Fibroblast of the aortic adventitia (primary cell): Measurements from ENCODE around the gene DVL2. TPM values are rescaled to one million over a fixed set of nuclear protein-coding genes. Genes with fewer than 3 reads are reported as not detected.

ENCODE experiments used
- DNase-seq: peaks from one replicate; pipeline ENCODE4 v3.0.0-alpha.2; 2010; ENCODE audit warnings: low read depth
- H3K4me3 ChIP-seq: 2 replicates; pipeline ENCODE4 v1.5.1; 2011; ENCODE audit warnings: low read depth, mild to moderate bottlenecking, control low read depth, low read length, moderate library complexity
- CTCF ChIP-seq: IDR thresholded peaks from 2 replicates; pipeline ENCODE4 v1.5.1; 2011; ENCODE audit warnings: mild to moderate bottlenecking, low read length, control low read depth, inconsistent platforms; ENCODE audit not compliant: insufficient read depth
- total RNA-seq: library from RNA; depleted of rRNA; stranded (reverse); fragments of >200 nt; gene quantifications from 2 replicates; pipeline ENCODE4 v1.2.3, GENCODE V29; 2012; ENCODE audit warnings: low replicate concordance

DVL2 gene
- total RNA-seq, 1 donor = 67.7 TPM

DNA sequence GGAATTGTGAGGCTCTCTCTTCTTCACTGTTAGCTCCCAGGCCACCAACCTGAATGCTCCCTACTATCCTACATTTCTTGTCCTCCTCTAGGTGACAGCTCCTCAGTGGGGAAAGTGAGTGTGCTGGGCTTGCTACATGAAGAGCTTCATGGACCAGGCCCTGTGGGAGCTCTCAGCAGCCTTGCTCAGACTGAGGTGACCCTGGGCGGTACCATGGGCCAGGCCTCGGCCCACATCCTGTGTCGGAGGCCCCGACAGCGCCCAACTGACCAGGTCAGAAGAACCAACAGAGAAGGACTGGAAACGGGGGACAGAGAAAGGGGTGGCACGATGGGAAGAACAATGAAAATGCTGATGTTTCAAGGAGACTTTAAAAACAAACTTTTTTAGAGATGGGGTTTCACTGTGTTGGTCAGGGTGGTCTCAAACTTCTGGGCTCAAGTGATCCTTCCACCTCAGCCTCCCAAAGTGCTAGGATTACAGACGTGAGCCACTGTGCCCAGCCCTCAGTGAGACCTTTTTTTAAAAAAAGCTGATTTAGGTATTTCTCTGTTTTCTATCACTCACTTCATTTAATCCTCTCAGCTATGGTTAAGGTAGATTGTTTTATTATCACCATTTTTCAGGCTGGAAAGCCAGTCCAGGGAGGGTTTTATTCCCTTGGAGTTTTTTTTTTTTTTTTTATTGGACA lies 22.6 kb upstream of the DVL2 start:
- no peak overlapping the region for H3K4me3 ChIP-seq
- no peak for DNase-seq
- no peak for TF ChIP-seq CTCF

GRCh38 chr17:7254511-7254910 lies 20.2 kb upstream of the DVL2 start:
- DNase-seq = no peak
- no peak overlapping the region for H3K4me3 ChIP-seq
- TF ChIP-seq CTCF = no peak

DNA sequence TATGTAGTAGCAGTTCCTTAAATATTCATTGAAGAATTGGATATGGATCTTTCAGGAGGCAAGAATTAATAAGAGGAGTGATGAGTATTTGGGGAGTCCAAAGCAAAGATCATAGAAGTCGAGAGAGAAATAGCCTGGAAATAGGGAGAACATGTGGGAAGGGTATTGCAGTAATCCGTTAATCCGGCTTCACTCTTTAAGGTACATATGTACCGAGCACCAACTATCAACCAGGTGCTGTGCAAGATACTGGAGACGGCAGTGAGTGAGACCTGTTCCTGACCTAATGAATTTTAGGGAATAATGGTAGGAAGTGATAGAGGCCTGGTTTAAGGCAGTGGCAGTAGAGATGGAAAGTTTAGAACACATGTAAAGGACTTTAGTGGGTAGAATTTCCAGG lies 18.8 kb upstream of the DVL2 start:
- no peak for TF ChIP-seq CTCF
- no peak for DNase-seq
- peak overlapping the region; percentile 82 for H3K4me3 ChIP-seq

GRCh38 chr17:7252176-7253043 lies 18.1 kb upstream of the DVL2 start, which contains the start of gene ELP5:
ELP5 (plus strand) TSS chr17:7252215; CDS start chr17:7252551, 336 bp downstream.
- H3K4me3 ChIP-seq = peak within 1 kb of the TSS; percentile 89
- no peak for TF ChIP-seq CTCF
- DNase-seq = peak; percentile 96

- peak; percentile 100 for DNase-seq
- peak within 1 kb of the TSS; percentile 89 for H3K4me3 ChIP-seq
Measured at GRCh38 chr17:7251661-7252175, 17.4 kb upstream of the DVL2 start, which contains the start of gene CTDNEP1. CTDNEP1 (minus strand) TSS chr17:7251734; CDS start chr17:7251296, 438 bp downstream.

More at GRCh38 chr17:7251661-7252175, 17.4 kb upstream of the DVL2 start, which contains the start of gene CTDNEP1:
- TF ChIP-seq CTCF = no peak
